GM18505 (cell line): ENCODE data around the gene ASTL.
"Not testable (repeated sequence)": the region's sequence is repeated elsewhere in the genome, so short reads cannot be mapped to it uniquely, and the experiment has no call there.

ENCODE experiments used
- ATAC-seq: cut with Tn5 transposase; IDR thresholded peaks from one replicate; pipeline ENCODE4 v1.9.1; 2021; ENCODE audit not compliant: unreplicated experiment
- POLR2A ChIP-seq: IDR thresholded peaks from 4 replicates; pipeline ENCODE4 v1.6.1; 2011; ENCODE audit warnings: borderline replicate concordance; ENCODE audit not compliant: insufficient read depth, insufficient read length; ENCODE audit errors: extremely low read depth

Gene ASTL

DNA sequence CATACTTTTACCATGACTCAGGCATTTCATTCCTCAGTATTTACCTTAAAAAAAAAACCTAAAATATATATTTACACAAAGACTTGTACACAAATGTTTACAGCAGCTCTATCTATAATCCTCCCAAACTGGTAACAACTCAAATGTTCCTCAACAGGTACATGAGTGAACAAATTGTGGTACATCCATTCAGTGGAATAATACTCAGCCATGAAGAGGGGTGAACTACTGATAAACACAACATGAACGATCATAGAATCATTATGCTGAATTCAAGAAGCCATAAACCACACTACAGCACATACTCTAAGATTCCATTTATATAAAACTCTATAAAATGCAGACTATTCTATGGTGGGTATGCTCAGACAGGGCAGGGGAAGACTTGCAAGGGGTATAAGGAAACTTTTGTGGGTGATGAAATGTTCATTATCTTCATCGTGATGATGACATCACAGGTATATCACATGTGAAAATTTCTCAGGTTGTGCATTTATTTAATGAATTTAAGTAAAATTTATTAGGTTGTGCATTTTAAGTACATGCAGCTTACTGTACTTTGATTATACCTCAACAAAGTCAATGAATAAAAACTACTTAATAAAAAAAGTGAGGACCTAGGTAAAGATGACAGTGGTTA is 31.7 kb upstream of the ASTL start:
- ATAC-seq: no peak
- no peak for TF ChIP-seq POLR2A

- ATAC-seq: no peak
- no peak for TF ChIP-seq POLR2A
These were observed 29.2 kb upstream of the ASTL start for GRCh38 chr2:96167407-96168013.

DNA sequence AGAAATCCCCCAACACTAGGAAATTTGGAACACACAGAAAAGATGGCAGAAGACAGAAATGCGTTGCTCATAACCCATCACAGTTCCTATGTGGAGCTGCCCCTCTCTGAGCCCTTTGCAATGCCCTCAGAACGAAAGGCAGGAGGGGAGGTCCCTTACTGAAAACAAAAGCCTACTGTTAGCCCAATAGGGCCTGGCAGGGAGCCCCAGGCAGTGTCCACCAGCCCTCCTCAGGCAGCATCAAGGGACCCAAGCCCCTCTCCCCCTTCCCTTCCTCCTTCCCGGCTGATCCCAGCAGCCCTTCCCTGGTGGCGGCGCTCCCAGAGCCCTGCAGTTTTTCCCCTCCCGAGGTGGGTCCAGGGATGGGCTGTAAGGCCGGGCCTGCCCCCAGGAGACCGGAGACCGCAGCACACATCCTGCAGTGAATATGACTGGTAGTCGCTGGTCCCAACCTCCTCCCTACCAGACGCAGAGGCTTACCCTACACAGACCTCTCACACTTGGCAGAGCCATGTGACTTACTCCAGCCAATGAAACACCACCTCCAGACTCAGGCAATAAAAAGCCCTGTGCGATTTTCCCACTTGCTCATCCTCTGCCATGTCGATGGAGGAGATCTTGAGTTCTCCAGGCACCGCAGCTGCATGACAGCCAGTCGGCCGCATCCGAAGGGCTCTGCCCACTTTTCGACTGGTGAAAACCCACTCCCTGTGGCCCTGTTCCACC is 26.3 kb upstream of the ASTL start:
- TF ChIP-seq POLR2A: peak; percentile 88
- ATAC-seq: peak; percentile 63

DNA sequence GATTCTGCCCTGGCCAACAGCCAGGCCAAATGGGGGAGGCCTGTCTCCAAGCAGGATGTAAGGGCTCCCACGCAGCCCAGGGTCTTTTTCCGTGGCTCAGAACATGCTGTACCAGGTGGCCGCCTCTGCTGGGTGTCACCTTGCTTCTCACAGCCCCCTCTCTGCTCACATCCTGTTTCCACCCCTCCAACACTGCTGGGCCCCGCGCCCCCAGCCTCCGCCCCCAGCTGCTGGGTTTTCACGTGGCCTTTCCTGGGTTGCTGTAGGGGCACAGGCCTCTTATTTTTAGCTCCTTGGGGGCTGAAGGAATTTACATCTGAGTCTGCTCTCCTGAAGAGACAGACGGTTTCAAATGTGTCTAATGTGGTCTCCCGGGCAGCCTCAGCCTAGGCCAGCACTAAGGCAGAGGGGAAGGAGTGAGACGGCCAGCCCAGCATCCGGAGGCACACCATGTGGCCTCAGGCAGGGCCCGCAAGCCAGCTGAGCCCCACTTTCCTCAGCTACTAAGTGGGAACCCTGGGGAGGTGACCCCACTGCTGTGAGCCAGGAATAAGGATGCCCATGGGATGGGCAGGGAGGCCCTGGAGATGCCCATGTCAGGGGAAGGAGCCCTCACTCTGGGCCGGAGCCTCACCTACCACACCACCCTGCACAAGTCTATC is 25.6 kb upstream of the ASTL start:
- ATAC-seq: peak; percentile 55
- TF ChIP-seq POLR2A: peak; percentile 58

DNA sequence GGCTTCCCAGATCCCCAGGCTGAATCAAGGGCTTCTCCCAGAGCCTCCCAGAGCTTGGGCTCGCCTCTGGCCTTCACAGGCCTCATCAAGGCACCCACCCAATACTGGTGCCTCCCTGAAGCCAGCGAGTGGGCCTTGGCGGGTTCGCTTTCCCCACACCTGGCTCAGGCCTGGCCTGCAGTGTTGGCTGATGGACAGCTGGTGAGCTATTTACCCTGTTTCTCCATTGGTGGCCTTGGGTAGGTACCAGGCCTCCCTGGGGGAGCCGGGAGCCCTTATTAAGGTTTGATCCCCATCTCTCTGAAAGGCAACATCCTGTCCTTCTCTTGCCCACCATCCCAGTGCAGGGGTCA is 25.1 kb upstream of the ASTL start:
- ATAC-seq: peak; percentile 5
- TF ChIP-seq POLR2A: no peak

DNA sequence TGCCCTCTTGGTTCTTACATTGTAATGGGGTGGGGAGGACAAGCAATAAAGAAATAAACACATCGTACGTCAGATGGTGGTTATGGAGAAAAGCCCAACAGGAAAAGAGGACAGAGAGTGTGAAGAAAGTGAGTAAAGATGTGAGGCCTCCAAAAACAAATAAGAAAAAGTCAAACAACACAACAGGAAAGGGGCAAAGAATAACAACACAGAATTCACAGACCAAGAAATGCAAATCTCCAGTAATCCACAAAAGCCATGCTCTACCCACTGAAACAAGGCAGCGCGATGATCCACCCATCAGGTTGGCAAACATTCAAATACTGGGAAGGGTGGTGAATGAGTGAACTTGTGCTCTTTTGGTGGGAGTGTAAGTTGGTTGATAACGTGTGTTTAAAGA is 23.6 kb upstream of the ASTL start:
- no peak for ATAC-seq
- no peak for TF ChIP-seq POLR2A

GRCh38 chr2:96160366-96160765 is 22.1 kb upstream of the ASTL start:
- not testable (repeated sequence) for ATAC-seq

GRCh38 chr2:96159084-96159830 is 21.0 kb upstream of the ASTL start:
- ATAC-seq: no peak

DNA sequence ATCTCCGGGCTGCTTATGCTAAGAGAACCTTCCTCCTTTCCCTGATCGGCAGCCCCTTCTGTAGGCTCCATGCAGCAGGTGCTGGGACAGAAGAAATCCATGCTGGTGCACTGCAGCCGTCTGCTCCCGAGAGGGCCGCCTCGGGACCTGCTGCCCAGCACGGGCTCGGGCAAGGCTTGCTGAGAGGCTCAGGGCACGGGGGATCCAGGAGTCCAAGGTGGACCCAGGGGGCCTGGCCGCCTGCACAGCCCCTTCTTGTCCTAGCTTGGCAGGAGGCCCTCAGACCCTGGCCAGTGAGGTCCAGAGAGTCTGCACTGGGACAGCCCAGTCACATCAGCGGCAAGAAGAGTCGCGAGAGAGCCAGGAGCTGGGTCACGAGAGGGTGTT is 20.2 kb upstream of the ASTL start:
- TF ChIP-seq POLR2A: peak; percentile 17
- ATAC-seq: no peak

More at GRCh38 chr2:96159084-96159830, 21.0 kb upstream of the ASTL start:
- peak; percentile 19 for TF ChIP-seq POLR2A

- peak; percentile 50 for ATAC-seq
These were observed 19.6 kb upstream of the ASTL start for GRCh38 chr2:96157649-96158553.

DNA sequence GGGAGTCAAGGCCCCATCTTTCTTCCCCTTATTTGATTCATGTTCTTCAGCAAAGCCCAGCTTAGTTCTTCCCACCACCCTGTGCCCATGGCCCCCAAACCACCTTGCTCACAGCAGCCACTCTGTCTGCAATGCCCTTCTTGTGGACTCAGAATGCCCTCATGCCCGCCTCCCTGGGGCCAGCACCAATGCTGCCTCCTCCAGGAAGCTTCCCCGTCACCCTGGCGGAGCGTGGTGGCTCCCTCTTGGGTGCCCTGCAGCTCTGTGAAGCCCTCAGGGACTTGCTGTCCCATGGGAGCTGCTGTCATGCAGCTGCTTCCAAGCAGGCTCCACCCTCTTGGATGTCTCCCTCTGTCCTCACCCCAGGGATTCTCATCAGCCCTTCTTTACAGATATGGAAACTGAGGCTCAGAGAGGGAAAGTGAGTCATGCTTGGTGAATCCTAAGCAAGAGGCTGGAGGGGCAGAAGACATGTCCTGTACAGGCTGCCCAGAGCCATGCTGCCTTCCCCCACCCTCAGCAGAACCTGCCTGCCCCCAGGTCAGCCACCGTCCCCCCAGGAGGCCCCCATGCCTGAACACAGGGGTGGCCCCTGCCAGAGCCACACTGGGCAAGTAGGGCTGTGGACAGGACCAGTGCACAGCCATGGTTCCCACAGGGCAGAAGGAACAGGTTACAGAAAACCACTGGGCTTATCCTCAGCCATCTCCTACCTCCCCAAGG is 18.8 kb upstream of the ASTL start:
- no peak for TF ChIP-seq POLR2A
- ATAC-seq: no peak

More at GRCh38 chr2:96157649-96158553, 19.6 kb upstream of the ASTL start:
- TF ChIP-seq POLR2A: peak; percentile 58
